PFSK-1 (cell line): ENCODE data around the gene RNF220.

ENCODE experiments used
- POLR2AphosphoS5 ChIP-seq: IDR thresholded peaks from 2 replicates; pipeline ENCODE4 v1.6.1; 2012; ENCODE audit warnings: low read depth, mild to moderate bottlenecking, control low read depth, low read length, moderate library complexity
- SIN3A ChIP-seq: IDR thresholded peaks from 2 replicates; pipeline ENCODE4 v1.6.1; 2012; ENCODE audit warnings: mild to moderate bottlenecking, low read length, moderate library complexity, borderline replicate concordance; ENCODE audit not compliant: insufficient read depth
- TAF1 ChIP-seq: IDR thresholded peaks from 2 replicates; pipeline ENCODE4 v1.6.1; 2012; ENCODE audit warnings: low read length, control low read depth, borderline replicate concordance; ENCODE audit not compliant: insufficient read depth
- TF ChIP-seq, protein P1 (sequence below), 2 experiments: IDR thresholded peaks; 2 replicates each; pipeline versions ENCODE4 v1.6.1 to v1.8.0; 2011 to 2012; ENCODE audit warnings: low read depth in 2 of 2, low read length in 2 of 2, control low read depth in 1 of 2, inconsistent platforms in 1 of 2, mild to moderate bottlenecking in 1 of 2, moderate library complexity in 1 of 2; ENCODE audit not compliant: insufficient read depth in 1 of 2

DNA sequence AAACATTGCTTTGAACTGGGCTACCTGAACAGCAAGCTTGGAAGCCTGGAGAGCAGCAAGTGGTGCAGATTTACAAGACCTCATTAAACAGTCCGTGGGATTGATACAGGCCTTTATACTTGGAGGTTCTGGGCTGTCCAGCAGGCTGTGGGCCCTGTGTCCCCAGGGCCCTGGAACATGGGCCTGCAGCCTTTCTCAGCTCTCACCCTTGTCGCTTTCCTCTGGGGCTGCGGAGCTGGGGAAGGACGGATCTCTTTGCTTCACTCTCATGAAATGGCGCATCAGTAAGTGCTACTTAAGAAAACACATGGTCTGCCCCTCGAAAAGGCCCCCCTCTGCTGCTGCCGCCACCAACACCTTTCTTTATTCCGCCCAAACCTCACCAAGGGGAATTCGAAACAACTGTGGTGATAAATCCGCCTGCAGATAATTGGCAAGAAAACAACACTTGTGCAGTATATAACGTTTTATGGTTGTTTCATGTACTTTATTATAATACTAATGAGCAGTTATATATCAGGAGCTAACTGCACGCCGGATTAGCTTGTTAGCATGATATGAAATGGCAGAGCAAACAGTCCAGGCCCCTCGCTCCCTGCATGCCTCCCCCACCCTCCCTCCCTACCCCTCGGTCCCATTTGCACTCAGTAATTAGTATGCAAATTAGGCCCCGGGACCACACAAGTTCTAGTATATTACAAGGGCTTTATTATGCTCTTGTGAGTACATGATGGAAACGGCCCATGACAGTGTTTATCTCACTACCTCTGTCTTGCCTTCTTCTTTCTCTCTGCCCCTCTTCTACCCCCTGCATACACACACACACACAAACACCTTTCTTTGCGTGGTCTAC, 131.5 kb downstream of the RNF220 start:
- TF ChIP-seq, protein P1, sequence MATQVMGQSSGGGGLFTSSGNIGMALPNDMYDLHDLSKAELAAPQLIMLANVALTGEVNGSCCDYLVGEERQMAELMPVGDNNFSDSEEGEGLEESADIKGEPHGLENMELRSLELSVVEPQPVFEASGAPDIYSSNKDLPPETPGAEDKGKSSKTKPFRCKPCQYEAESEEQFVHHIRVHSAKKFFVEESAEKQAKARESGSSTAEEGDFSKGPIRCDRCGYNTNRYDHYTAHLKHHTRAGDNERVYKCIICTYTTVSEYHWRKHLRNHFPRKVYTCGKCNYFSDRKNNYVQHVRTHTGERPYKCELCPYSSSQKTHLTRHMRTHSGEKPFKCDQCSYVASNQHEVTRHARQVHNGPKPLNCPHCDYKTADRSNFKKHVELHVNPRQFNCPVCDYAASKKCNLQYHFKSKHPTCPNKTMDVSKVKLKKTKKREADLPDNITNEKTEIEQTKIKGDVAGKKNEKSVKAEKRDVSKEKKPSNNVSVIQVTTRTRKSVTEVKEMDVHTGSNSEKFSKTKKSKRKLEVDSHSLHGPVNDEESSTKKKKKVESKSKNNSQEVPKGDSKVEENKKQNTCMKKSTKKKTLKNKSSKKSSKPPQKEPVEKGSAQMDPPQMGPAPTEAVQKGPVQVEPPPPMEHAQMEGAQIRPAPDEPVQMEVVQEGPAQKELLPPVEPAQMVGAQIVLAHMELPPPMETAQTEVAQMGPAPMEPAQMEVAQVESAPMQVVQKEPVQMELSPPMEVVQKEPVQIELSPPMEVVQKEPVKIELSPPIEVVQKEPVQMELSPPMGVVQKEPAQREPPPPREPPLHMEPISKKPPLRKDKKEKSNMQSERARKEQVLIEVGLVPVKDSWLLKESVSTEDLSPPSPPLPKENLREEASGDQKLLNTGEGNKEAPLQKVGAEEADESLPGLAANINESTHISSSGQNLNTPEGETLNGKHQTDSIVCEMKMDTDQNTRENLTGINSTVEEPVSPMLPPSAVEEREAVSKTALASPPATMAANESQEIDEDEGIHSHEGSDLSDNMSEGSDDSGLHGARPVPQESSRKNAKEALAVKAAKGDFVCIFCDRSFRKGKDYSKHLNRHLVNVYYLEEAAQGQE (IDR thresholded peaks at IDR 0.05; ENCODE audit: insufficient read depth in 1 of 2, low read depth in 2 of 2, low read length in 2 of 2) = no peak
- TF ChIP-seq POLR2AphosphoS5 = no peak
- TF ChIP-seq TAF1 = no peak
- TF ChIP-seq SIN3A = no peak
